Keratinocyte (primary cell): ENCODE data around the gene SLC43A3.

Experiments used
- CTCF ChIP-seq, 3 experiments: IDR thresholded peaks in 1 of 3; conservative IDR thresholded peaks in 1 of 3; optimal IDR thresholded peaks in 1 of 3; 2 replicates in 2 of 3; 3 replicates in 1 of 3; pipeline versions ENCODE3 to v1.5.1; 2011; ENCODE audit warnings: low read length in 3 of 3, mild to moderate bottlenecking in 3 of 3, moderate library complexity in 2 of 3, control low read depth in 1 of 3, inconsistent platforms in 1 of 3; ENCODE audit not compliant: insufficient read depth in 2 of 3; ENCODE audit errors: extremely low read depth in 1 of 3
- EZH2 ChIP-seq: IDR thresholded peaks from one replicate; pipeline ENCODE4 v1.6.1; 2012; ENCODE audit warnings: inconsistent platforms, mild to moderate bottlenecking, low read length, moderate library complexity

GRCh38 chr11:57430952-57431351 is 4.0 kb upstream of the SLC43A3 start:
- no peak for TF ChIP-seq CTCF (optimal IDR thresholded peaks at IDR 0.05 in 1 of 3, IDR thresholded peaks at IDR 0.05 in 1 of 3, conservative IDR thresholded peaks at IDR 0.05 in 1 of 3; ENCODE audit: extremely low read depth in 1 of 3, insufficient read depth in 2 of 3, low read length in 3 of 3)
- TF ChIP-seq EZH2, result no peak
